CD4-positive, alpha-beta T cell treated with Interleukin-15 for 4 hours (primary cell): Measurements from ENCODE around the gene CCDC59.
"Not testable (repeated sequence)": the region's sequence is repeated elsewhere in the genome, so short reads cannot be mapped to it uniquely, and the experiment has no call there.

Source experiments
- DNase-seq: peaks from one replicate; pipeline ENCODE4 v3.0.0-alpha.2; 2020; ENCODE audit warnings: low spot score

CCDC59 gene

GRCh38 chr12:82358200-82359114 is at the start of gene CCDC59, which contains the start of gene METTL25:
CCDC59 (minus strand) TSS chr12:82358387; CDS start chr12:82358376, 11 bp downstream.
METTL25 (plus strand) TSS chr12:82358529; CDS start chr12:82358566, 37 bp downstream.
- DNase-seq, result peak; percentile 98

GRCh38 chr12:82407481-82407880 is 49.3 kb upstream of the CCDC59 start:
- DNase-seq, result no peak

GRCh38 chr12:82406651-82407050 is 48.5 kb upstream of the CCDC59 start:
- DNase-seq, result no peak

GRCh38 chr12:82400819-82401218 is 42.6 kb upstream of the CCDC59 start:
- no peak for DNase-seq

GRCh38 chr12:82398879-82399278 is 40.7 kb upstream of the CCDC59 start:
- DNase-seq, result no peak

- DNase-seq, result no peak
Measured at GRCh38 chr12:82383930-82384552, 25.9 kb upstream of the CCDC59 start.

GRCh38 chr12:82378997-82379396 is 20.8 kb upstream of the CCDC59 start:
- DNase-seq, result no peak

GRCh38 chr12:82375201-82375600 is 17.0 kb upstream of the CCDC59 start:
- no peak for DNase-seq

GRCh38 chr12:82366197-82366596 is 8.0 kb upstream of the CCDC59 start:
- DNase-seq, result no peak

- no peak for DNase-seq
Measured at GRCh38 chr12:82363990-82364389, 5.8 kb upstream of the CCDC59 start.

- DNase-seq, result no peak
Measured at GRCh38 chr12:82361461-82361915, 3.3 kb upstream of the CCDC59 start.

- not testable (repeated sequence) for DNase-seq
Measured at GRCh38 chr12:82360834-82361233, 2.6 kb upstream of the CCDC59 start.

- DNase-seq, result no peak
Measured at GRCh38 chr12:82359115-82359478, 910 bp upstream of the CCDC59 start.

- DNase-seq, result no peak
Measured at GRCh38 chr12:82357845-82358199, 365 bp downstream of the CCDC59 start.

GRCh38 chr12:82357340-82357739 is 847 bp downstream of the CCDC59 start:
- no peak for DNase-seq

- DNase-seq, result no peak
Measured at GRCh38 chr12:82351390-82351789, 6.8 kb downstream of the CCDC59 start.

GRCh38 chr12:82350161-82350560 is 8.0 kb downstream of the CCDC59 start:
- DNase-seq, result no peak

GRCh38 chr12:82329508-82329907 is 28.7 kb downstream of the CCDC59 start:
- no peak for DNase-seq

- no peak for DNase-seq
Measured at GRCh38 chr12:82327861-82328260, 30.3 kb downstream of the CCDC59 start.

- no peak for DNase-seq
Measured at GRCh38 chr12:82326905-82327503, 31.2 kb downstream of the CCDC59 start.

GRCh38 chr12:82325540-82326336 is 32.4 kb downstream of the CCDC59 start:
- no peak for DNase-seq

- no peak for DNase-seq
Measured at GRCh38 chr12:82319276-82319675, 38.9 kb downstream of the CCDC59 start.
